Activated CD8-positive, alpha-beta memory T cell treated with anti-CD3 and anti-CD28 coated beads for 4 hours (primary cell): ENCODE results near the gene AMZ2.
"Not testable (repeated sequence)": the region's sequence is repeated elsewhere in the genome, so short reads cannot be mapped to it uniquely, and the experiment has no call there.

Source experiments
- DNase-seq, 2 donors: peaks; one replicate each; pipeline ENCODE4 v3.0.0-alpha.2; 2020; ENCODE audit warnings: low read depth in 2 of 2

Gene AMZ2, protein sequence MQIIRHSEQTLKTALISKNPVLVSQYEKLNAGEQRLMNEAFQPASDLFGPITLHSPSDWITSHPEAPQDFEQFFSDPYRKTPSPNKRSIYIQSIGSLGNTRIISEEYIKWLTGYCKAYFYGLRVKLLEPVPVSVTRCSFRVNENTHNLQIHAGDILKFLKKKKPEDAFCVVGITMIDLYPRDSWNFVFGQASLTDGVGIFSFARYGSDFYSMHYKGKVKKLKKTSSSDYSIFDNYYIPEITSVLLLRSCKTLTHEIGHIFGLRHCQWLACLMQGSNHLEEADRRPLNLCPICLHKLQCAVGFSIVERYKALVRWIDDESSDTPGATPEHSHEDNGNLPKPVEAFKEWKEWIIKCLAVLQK

DNA sequence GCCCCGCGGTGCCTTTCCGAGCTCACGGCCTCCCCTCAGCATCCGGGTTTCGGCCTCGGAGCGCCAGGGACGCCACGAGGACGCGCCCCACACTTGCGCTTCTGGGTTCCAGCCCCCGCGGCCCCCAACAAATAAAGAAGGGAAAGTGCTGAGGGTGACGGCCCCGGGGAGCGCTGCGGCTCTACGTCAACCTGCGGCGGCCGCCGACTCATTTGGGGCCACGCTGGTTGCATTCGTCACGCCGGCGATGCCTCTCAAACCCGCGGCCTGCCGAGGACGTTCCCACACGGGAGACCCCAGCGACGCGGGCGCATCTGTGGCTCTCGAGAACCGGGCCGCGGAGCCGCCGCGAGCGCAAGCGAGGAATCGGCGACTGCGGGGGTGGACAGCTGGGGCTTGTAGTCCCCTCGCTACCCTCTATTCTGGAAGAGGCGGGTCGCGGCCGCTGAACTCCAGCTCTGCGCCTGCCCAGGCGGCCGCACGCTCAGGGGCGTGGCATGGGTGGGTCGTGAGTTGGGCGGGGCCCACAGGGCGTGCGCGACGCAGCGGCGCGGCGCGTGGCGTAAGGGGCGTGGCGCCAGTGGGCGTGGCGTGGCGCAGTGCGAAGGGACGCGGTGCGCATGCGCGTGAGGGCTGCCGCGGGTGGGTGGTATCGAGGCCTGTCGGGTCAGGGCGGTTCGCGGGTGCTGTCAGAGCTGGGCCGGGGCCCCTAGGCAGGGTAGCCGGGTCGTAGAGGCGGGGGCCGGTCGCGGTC, at the start of gene AMZ2:
Gene AMZ2, plus strand, starts transcription at position 599 of the 754 bp plus-strand sequence. CDS start 2,145 bp downstream, outside the sequence.
- DNase-seq, result peak; percentile 90 to 95

DNA sequence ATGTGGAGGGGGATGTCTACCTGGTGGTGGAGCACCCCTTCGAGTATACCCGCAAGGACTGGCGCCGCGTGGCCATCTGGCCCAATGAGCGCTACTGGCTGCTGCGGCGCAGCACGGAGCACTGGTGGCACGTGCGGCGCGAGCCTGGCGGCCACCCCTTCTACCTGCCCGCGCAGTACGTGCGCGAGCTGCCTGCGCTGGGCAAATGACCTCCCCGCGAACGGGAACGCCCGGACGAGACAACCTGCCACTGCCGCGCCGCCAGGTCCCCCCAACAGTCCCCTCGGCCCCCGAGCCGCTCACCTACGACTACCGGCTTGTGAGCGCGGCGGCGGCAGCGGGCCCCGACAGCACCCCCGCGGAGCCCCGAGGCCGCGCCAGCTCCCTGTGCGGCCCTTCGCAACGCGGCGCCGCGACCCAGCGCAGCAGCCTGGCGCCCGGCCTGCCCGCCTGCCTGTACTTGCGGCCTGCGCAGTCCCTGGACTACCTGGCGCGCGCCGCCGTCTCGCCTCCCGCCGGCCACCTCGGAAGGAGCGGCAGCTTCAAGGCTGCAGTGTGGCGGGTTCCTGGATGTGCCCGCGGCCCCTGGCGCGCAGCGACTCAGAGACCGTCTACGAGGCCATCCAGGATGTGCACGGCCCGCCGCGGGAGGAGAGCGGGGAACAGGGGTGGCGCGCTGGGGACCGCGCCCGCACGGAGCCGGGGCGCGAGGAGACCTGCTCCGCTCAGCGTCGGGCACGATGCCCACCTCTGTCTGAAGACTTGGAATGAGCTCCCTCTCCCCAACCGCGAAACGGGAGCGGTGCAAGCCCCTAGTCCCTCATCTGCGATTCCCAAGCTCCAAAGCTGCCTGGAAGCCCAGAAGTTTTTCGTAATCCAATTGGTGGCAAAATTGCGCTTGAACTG, 48.7 kb upstream of the AMZ2 start:
- no peak for DNase-seq

DNA sequence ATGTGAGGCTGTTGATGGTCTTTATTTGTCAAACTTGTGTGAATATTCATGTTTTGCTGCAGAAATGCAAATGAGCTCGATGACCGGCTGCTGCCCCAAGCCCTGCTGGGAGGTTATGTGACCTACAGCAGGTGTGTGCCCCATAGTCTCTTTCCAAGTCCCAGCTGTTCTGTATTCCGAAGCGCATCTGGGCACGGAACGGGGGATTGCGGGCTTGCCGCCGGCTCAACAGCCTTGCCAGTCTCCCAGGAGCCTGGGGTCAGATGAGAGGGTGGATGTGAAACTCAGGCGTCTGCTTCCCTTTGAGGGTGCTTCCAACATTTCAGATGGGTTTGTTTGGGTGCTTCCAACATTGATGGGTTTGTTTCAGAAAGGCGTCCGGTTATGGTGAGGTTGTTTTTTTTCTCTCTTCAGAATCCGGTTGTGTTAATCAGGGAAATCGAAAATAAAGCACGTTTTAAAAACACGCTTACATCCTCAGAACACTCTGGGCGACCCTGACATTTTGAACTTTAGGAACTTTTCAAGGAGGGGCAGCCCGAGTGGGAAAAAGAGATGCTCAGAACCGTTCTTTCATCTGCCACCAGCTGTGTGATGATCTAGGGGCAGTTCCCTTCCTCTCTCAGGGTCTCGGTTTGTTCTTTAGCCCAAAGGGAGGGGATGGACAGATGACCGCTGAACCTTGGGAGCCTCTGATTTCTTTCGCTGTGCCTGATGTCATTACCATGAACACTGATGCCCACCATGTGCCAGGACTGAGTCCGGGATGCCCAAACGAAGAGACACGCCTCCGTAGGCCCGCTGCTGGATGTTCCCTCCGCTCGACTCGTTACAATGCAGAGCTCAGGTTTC, 47.8 kb upstream of the AMZ2 start:
- no peak for DNase-seq

DNA sequence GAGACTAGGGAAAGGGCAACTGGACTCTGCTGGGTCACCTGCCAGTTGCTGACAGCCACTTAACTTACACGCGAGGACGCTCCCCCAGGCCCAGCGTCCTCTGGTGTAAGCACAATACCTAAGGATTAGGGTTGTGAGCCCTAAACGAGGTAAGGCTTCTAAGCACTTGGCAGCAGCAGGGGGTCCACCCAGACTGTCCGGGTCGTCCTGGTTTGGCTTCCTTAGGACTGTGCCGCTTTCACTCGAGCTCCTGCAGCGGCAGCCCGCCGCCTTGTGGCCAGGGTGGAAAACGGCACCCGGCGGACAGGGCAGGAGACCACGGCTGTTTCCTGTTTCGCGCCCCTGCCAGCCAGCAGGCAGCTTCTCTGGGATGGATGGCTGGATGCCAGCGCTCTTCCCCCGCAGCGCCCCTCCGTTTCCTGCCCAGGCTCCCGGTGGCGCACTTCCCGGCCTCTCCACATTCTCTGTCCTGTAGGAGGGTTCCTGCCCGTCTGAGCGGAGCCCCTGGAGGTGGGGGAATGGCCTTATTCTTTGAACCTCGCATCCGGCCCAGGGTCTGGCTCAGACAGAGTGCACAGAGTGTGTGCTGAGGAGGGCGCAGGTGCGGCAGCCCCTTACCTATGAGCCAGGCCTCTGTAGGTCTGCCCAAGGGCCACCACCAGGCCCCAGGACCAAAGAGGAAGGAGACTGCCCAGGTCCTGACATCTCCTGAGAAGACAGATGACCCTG, 47.0 kb upstream of the AMZ2 start:
- DNase-seq, result peak in 1 of 2 donors; percentile 46

DNA sequence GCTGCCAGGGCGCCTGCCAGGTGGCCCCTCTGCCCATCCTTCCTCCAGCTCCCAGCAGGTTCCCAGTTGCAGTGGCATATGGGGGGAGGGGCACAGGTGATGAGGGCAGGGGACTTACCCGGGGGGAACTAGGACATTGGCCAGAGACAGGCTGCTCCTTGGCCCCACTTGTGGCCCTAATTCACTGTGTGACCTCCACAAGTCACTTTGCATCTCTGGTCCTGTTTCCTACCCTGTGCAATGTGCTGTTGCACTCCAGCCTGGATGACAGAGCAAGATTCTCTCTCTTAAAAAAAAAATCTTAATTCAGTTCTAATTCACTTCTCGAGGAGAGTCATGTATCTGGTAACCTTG, 46.4 kb upstream of the AMZ2 start:
- not testable (repeated sequence) for DNase-seq

DNA sequence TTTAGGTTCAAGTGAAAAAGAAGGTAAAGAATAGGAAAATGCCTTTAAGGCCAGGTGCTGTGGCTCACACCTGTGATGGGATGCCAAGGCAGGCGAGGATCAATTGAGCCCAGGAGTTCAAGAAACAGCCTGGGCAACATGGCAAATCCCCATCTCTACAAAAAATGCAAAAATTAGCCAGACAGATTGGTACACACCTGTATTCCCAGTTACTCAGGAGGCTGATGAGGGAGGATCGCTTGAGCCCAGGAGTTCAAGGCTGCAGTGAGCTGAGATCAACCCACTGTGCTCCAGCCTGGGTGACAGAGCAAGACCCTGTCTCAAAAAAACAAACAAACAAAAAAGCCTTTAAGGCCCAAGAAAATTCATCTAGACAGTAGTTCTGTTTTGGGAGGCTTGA, 45.5 kb upstream of the AMZ2 start:
- DNase-seq, result not testable (repeated sequence)

DNA sequence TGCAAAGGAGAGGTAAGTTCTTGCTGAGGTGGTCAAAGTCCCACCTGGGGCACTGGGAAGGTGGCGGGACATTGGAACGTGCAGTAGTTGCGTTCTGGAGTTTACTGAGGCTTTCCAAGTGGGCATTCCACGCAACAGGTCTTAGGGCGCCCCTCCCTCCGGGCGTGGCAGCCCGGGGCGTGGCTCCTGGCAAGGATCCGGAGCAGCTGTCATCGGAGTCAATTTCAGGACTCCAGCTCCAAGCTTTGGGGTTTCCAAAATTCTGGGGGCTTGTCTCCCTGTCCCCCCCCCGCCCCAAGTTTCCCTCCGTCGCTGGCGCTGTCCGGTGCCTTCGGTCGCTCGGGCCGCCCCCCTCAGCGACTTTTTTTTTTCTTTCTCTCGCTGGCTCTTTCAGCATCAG, 43.1 kb upstream of the AMZ2 start:
- no peak for DNase-seq

DNA sequence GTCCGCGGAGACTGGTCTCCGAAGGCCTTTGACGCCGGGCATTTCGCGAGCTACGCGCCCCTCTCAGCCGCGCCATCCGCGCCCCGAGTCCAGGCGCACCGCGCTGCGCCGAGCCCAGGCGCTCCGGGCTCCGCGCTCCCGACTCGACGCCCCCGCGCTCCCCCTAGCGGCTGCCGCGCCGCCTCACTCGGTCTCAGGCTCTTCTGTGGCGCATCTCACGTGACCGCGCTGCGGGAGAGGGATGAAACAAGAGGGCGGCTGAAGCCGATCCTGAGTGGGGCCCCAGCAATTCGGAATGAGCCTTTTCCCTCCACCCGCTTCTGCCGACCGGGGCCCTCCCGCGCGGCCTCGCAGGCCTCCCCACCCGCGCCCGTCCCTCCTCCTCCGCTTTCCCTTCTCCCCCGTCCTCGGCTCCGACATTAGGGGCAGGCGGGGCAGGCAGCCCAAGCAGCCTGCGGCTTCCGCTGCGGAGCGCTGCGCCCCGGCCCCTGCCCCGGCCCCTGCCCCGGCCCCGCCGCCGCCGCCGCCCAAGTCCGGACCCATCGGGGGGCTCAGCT, 42.5 kb upstream of the AMZ2 start:
- DNase-seq, result peak; percentile 77 to 78

DNA sequence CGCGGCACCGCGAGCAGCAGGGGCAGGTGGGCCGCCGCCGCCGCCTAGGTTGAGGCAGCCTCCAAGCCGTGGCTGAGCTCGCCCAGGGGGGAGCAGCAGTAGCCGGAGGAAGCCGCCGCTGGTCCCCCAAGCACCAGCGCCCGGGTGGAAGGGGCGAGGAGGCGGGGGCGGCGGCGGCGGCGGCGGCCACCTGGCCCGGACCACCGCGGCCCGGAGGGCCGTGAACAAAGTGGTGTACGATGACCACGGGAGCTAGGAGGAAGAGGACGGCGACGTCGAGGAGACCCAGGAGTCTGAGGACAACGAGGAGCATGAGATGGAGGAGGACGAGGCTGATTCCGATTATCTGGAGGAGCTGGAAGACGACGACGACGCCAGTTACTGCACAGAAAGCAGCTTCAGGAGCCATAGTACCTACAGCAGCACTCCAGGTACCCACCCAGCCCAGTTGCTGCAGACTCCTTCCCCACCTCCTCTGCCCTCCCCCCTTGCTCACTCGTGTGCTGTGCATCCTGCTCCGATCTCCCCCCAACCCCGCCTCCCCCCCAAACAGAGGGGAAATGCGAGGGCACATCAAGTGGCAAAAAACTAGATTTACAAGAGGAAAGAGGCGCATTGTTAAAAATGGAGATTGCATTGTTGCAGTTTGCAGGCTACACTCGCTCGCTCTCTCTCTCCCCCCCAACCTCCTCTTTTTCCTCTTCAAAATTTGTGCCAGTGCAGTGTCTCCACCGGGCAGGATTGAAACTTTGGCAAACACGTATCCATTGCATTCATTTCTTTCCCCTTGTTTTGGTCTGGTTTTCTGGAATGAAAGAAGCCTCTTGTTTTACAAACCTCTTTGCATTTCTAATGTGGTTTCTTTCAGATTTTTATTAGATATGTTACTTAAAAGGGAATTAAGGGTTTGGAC, 41.8 kb upstream of the AMZ2 start:
- no peak for DNase-seq

DNA sequence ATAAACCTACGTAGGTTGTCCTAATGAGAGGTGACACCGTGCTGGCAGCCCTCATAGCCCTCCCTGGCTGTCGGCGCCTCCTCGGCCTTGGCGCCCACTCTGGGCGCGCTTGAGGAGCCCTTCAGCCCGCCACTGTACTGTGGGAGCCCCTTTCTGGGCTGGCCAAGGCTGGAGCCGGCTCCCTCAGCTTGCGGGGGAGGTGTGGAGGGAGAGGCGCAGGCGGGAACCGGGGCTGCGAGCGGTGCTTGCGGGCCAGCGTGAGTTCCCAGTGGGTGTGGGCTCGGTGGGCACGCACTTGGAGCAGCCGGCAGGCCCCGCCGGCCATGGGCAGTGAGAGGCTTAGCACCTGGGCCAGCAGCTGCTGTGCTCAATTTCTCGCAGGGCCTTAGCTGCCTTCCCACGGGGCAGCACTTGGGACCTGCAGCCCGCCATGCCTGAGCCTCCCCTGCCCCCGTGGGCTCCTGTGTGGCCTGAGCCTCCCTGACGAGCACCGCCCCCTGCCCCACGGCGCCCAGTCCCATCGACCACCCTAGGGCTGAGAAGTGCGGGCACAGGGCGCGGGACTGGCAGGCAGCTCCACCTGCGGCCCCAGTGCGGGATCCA, 40.1 kb upstream of the AMZ2 start:
- DNase-seq, result no peak

DNA sequence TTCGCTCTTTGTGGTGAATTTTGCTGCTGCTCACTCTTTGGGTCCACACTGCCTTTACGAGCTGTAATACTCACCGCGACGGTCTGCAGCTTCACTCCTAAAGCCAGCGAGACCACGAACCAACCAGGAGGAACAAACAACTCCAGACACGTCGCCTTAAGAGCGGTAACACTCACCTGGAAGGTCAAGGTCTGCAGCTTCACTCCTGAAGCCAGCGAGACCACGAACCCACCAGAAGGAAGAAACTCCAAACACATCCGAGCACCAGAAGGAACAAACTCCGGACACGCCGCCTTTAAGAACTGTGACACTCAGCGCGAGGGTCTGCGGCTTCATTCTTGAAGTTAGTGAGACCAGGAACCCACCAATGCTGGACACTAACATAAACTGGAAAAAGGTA, 39.2 kb upstream of the AMZ2 start:
- not testable (repeated sequence) for DNase-seq

DNA sequence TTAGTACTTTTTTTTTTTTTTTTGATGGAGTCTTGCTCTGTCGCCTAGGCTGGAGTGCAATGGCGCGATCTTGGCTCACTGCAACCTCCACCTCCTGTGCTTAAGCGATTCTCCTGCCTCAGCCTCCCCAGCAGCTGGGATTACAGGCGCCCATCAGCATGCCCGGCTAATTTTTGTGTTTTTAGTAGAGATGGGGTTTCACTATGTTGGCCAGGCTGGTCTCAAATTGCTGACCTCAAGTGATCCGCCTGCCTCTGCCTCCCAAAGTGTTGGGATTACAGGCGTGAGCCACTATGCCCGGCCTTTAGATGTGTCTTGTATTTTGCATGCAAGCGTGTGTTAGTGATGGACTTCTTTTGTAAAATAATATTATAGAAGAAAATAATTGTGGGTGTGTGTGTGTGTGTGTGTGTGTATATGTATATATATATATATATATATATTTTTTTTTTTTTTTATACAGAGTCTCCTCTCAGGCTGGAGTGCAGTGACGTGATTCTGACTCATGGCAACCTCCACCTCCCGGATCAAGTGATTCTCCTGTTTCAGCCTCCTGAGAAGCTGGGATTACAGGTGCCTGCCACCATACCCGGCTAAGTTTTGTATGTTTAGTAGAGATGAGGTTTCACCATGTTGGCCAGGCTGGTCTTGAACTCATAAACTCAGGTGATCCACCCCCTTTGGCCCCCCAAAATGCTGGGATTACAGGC, 38.5 kb upstream of the AMZ2 start:
- not testable (repeated sequence) for DNase-seq

DNA sequence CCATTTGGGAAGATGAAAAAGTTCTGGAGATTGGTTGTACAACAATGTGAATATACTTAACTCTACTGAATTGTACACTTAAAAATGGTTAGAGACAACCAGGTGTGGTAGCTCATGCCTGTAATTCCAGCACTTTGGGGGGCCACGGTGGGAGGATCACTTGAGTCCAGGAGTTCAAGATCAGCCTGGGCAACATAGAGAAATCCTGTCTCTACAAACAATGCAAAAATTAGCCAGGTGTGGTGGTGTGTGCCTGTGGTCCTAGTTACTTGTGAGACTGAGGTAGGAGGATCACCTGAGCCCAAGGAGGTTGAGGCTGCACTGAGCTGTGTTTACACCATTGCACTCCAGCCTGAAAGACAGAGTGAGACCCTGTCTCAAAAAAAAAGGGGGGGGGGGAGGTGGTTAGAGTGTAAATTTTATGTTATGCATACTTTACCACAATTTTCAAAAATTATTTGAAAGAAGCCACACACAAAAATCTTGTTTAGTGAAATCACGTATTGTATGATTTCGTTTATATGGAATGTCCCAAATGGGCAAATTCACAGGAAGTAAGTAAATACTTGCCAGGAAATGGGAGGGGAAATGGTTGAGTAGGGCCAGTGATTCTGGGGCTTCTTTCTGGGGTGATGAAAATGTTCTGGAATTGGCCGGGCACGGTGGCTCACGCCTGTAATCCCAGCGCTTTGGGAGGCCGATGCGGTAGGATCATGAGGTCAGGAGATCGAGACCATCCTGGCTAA, 37.1 kb upstream of the AMZ2 start:
- no peak for DNase-seq

DNA sequence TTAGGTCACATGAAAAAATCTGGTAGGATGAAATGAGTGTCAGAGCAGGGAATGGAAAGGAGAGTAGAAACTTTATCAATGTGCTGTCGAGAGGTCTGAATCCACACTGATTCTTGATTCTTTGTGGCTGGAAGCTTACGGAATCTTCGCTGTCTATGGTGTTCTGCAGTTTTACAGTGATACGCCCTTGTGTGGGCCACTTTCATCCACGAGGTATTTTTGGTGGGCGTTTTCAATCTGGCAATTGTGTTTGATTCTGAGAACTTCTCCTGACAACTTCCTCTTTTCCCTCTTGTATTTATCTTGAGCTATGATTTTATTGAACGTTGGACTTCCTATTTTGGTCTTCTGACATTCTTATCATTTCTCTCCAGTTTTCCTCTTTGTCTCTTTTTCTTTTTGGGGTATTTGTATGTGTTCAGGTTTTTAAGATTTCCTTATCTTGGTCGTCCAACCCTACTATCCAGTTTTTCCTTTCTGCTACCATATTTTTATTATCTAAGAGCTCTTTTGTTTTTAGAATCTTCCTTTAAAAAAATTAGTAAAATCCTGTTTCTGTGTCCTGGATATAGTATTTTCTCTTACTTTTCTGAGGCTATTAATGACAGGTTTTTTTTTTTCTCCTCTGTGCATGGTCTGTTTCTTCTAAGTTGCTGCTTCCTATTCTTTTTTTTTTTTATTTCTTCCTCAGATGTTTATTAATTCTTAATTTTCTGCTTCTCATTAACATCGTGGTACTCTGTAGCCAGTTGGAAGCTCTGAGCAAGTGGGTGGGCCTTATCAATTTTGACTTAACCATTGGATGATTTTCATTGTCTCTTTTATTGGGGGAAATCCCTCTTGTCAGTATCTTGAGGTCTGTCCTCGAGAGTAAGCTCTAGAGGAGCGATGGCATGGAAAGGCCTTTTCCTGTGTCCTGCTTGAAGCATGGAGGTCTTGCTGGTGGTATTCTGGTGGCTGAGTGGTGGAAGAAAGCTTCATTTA, 34.1 kb upstream of the AMZ2 start:
- not testable (repeated sequence) for DNase-seq

DNA sequence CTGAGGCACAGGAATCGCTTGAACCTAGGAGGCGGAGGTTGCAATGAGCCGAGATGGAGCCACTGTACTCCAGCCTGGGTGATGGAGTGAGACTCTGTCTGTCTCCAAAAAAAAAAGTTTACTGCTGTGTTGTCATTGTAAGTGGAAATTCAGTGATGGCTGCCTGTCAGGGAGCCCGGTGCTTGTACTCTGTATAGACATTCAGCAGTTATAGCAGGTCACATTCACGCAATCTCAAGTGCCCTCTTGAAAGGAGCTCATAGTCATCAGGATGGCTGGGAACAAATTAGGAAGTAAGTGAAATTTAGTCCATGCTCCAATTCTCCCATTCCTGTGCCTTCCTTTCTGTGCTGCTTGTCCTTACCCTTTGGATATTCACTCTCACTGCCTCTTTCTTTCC, 32.4 kb upstream of the AMZ2 start:
- not testable (repeated sequence) for DNase-seq

DNA sequence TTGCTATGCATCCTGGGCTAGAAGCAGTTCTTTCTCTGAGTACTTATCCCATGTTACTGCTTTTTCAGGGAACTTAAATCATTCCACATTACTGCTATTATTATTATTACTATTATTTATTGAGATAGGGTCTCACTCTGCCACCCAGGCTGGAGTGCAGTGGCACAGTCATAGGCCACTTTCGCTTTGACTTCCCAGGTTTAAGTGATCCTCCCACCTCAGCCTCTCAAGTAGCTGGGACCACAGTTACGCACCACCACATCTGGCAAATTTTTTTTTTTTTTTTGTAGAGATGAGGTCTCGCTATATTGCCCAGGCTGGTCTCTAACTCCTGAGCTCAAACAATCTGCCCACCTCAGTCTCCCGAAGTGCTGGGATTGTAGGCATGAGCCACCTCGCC, 28.4 kb upstream of the AMZ2 start:
- DNase-seq, result not testable (repeated sequence)
